ENCODE results near the gene LHFPL6.

LHFPL6 gene

GRCh38 chr13:39410964-39411363, 192.0 kb downstream of the LHFPL6 start:
- DNase-seq (ENCODE audit: low spot score): no peak

GRCh38 chr13:39410096-39410901, 192.7 kb downstream of the LHFPL6 start:
- no peak for DNase-seq (ENCODE audit: low spot score)

- no peak for DNase-seq (ENCODE audit: low spot score)
Observed at GRCh38 chr13:39408512-39408911, 194.5 kb downstream of the LHFPL6 start.

DNA sequence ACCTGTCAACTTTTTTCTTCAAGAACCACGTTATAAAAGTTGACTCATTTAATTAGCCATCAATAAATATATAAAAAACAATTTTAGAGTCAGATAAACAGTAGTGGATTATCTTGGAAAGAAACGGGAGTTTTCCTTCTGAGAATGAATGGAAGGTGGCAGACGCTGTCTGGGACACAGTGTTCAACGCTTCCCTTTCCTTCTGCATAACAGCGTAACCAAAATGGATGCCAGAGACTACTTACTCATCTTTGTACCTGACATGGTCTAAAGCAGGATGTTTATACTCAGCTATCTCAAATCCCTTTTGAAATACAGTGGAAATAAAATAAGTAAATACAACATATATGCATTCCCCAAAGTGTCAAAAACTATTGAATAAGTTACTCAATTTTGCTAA, 195.2 kb downstream of the LHFPL6 start:
- DNase-seq (ENCODE audit: low spot score): no peak

- no peak for DNase-seq (ENCODE audit: low spot score)
Observed at GRCh38 chr13:39407138-39407537, 195.9 kb downstream of the LHFPL6 start.

GRCh38 chr13:39406688-39407087, 196.3 kb downstream of the LHFPL6 start:
- peak; percentile 45 for DNase-seq (ENCODE audit: low spot score)

DNA sequence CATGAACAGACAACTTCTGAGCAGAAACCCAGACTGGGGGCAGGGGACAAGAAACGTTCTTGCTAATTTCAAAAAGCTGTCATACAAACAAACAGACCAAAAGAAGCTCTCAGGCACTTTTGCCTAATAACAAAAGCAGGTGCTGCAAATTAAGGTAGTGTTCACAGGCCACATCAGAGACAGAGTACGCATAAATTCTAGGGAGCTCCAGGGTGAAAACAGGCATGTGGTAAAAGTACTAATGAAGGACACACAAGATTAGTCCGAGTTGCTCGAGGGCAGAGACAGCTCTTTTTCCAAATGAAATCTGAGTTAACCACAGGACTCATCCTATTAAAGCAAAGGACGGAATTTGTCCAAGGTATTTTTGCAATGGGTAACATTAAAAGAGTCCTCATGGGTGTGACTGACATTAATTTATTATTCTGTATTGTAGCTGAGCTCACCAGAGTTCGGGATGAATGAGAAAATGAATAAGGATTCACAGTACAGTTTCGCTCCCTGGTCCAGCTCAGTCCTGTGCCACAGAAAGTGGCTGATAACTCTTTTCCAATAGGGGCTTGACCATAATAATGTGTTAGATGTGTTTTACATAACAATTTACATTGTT, 197.3 kb downstream of the LHFPL6 start:
- no peak for DNase-seq (ENCODE audit: low spot score)

GRCh38 chr13:39405107-39405506, 197.9 kb downstream of the LHFPL6 start:
- DNase-seq (ENCODE audit: low spot score): no peak

GRCh38 chr13:39403106-39403505, 199.9 kb downstream of the LHFPL6 start:
- peak; percentile 65 for DNase-seq (ENCODE audit: low spot score)

- DNase-seq (ENCODE audit: low spot score): no peak
Observed at GRCh38 chr13:39402221-39402970, 200.6 kb downstream of the LHFPL6 start.

GRCh38 chr13:39401756-39402155, 201.2 kb downstream of the LHFPL6 start:
- no peak for DNase-seq (ENCODE audit: low spot score)

DNA sequence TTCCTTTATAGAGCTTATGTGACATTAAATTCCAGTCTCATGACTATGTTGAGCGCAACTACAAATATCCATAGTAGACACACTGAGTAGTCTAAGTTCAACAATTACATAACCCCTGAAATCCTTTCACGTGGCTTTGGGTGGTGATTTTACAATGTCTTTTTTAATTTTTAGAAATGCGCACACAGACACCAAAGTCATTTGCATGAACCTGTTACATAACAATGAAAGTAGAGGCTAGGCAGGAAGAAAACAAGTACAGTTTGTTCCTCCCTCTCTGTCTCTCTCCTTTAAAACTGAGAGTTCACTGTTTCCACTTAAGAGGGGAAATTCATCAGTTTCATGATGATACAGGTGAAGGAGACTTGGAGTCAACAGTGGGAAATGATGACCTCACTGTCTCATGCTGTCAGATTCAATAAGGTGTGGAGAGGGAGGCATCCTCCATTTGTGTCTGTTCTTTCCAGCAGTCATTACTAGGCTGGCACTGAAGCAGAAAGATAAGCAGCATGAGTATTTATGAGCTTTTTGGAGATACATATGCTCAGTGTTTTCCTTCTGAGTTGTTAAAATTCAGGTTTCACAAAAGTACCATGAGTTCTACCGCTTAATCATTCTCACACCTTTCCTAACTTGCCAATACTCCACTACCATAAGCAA, 201.8 kb downstream of the LHFPL6 start:
- DNase-seq (ENCODE audit: low spot score): peak; percentile 58

GRCh38 chr13:39399102-39399501, 203.9 kb downstream of the LHFPL6 start:
- DNase-seq (ENCODE audit: low spot score): no peak

DNA sequence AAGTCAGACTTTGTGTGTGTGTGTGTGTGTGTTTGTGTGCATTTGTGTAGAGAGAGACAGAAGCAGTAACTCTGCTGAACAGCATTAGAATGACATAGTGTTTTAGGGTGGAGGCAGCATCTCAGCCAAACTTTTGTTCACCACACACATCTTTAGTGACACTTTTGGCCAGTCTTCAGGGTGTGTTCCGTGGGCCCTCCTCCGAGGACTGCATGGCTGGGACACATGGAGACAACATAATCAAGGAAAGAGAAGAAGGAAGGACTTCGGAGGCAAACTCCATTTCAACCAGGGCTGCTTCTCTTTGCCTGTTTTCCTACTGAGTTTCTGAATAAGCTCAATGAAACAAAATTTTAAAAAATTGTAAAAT, 205.1 kb downstream of the LHFPL6 start:
- no peak for DNase-seq (ENCODE audit: low spot score)

DNA sequence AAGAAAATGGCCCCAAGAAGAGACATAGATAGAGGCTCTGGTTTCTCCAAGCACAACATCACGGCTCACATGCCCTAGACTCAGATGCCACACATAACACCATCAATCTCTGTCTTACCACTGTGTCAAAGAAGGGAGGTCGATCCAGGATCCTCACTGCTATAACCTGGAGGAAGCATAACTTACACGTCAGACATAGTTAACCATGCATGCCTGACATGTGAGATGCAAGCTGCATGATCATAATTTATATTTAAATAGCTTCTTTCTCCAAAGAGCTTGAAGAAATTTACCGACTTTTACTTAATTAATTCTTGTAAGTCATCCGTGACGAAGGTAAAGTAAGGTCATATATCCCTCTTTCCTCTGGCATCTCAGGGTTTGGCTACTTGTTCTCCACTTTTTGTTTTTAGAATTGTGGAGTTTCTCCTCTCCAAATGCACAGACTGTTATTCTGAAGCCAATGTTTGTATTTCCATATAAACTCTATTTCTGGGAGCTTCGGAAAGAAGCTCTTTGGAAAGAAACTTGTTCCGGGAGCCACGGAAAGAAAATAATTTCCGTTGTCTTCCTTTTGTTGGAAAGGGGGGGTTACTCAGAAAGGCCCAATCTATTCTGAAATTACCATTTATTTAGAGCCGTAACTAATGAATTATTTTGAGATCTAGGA, 205.6 kb downstream of the LHFPL6 start:
- peak; percentile 32 for DNase-seq (ENCODE audit: low spot score)

- DNase-seq (ENCODE audit: low spot score): no peak
Observed at GRCh38 chr13:39394796-39395678, 208.0 kb downstream of the LHFPL6 start.

DNA sequence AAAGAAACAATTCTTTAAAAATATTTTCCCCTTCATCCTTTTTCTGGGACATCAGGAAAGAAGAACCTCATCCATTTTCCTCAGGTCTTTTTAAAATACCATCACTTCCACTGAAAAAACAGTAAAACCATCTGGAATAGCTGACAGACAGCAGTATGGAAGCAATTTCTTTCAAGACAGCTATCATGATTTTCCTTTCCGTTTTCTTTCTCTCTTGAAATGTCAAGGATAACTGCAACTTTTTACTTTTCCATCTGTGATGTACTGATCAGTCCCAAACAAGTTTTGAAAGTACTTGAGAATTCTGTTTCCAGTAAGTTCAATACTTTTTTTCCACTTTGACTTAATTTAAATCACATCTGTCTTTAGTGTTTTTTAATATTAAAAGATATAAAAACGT, 211.2 kb downstream of the LHFPL6 start:
- no peak for DNase-seq (ENCODE audit: low spot score)

DNA sequence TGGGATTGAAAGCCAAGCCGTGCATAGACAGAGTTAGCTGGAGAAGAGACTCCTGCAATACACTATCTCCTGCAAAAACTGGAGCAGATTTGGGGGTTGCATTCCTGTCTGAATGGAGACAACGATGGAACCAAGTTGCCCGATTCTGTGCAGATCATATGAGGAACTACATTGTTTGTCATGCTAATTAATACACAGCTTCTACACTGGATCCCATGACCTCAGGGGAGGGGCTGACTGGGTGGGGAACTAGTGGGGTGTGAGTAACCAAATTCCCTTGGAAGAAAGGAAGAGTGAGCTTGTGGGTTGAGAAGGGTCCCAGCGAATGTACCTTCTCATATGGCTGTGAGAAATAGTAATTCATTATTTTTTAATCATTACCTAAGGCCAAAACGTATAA, 214.0 kb downstream of the LHFPL6 start:
- DNase-seq (ENCODE audit: low spot score): no peak

DNA sequence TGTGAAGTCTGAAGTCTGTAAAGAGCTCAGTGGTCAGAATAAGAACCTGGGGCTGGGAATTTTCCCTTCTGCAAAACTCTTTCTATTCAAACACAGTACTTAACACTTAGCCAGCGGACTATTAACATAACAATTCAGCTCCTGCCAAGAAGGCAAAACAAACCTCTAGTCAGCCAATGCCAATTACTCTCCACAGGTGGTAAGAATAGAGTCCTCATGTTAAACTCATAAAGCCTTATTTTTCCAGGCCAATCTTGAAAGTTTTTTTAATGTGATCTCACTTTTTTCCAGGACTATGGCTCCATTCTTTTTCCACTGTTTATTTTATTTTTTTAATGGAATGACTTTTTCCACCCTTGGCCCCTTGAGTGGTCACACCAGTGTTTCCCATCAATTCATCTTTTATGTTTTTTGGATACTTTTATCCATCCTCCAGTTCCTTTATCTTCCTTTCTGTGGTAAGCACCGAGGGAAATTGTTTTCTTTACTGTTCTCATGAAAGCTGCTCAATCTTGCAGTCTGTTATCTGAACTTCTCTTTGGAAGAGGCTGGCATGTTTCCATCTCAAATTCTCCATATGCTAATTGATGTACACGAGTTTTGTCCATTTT, 217.3 kb downstream of the LHFPL6 start:
- DNase-seq (ENCODE audit: low spot score): no peak

DNA sequence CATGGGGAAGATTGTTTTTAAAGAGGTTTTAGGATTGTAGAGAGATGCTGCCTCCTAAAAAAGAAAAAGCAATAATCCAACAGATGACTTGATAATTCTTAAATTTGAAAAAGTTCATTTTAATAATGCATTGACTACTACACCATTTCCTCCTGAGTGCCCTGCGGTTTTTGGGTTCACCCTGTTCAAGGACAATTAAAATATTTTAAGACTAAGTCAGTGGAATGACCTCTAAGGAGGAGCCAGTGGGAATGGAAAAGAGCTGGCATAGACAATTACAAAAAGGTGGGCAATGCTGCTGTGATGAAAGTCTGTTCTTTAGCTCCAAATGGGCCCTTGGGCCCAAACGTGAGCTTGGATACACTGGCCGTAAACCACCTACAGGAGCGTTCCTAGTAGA, 217.8 kb downstream of the LHFPL6 start:
- no peak for DNase-seq (ENCODE audit: low spot score)

- no peak for DNase-seq (ENCODE audit: low spot score)
Observed at GRCh38 chr13:39381456-39381855, 221.5 kb downstream of the LHFPL6 start.
